GM21423 (cell line): Measurements from ENCODE around the gene RBM10.

Experiments used
- ATAC-seq: cut with Tn5 transposase; IDR thresholded peaks from one replicate; pipeline ENCODE4 v1.9.1; 2021; ENCODE audit warnings: mild to moderate bottlenecking, moderate library complexity; ENCODE audit not compliant: unreplicated experiment

The RBM10 gene

GRCh38 chrX:47232197-47232802, 87.3 kb downstream of the RBM10 start:
- no peak for ATAC-seq

- peak; percentile 21 for ATAC-seq
Measured at GRCh38 chrX:47232803-47233332, 87.8 kb downstream of the RBM10 start, which contains the start of gene USP11. Gene USP11, plus strand, starts transcription at chrX:47233009. Its CDS starts 35 bp downstream, at chrX:47233044.

GRCh38 chrX:47233333-47234113, 88.5 kb downstream of the RBM10 start:
- peak; percentile 86 for ATAC-seq

- no peak for ATAC-seq
Measured at GRCh38 chrX:47234583-47234982, 89.6 kb downstream of the RBM10 start.

GRCh38 chrX:47235691-47236103, 90.7 kb downstream of the RBM10 start:
- ATAC-seq: no peak
